T-cell (primary cell): ENCODE data around the gene SULT1E1. TPM values are rescaled to one million over a fixed set of nuclear protein-coding genes. Genes with fewer than 3 reads are reported as not detected.

Experiments used
- ATAC-seq, 4 experiments: fragments of 200-7000 bp in 3 of 4; fragments of 150-1000 bp in 1 of 4; cut with Tn5 transposase; replicated peaks in 1 of 4; 1 replicate in 3 of 4; 2 replicates in 1 of 4; pipeline ENCODE4 v1.10.0; 2021; ENCODE audit warnings: moderate library complexity in 3 of 4, mild to moderate bottlenecking in 2 of 4, moderate number of reproducible peaks in 1 of 4
- CTCF ChIA-PET, 2 donors: fragments of 300-600 bp; sonication (Branson Sonifier 250); formaldehyde crosslinking; loops; one replicate each; lab custom pipeline; 2022; ENCODE audit warnings: antibody characterized with exemption in 2 of 2; lab: Charles Lee
- POLR2A ChIA-PET, 2 donors: fragments of 300-600 bp; sonication (Branson Sonifier 250); formaldehyde crosslinking; loops; one replicate each; lab custom pipeline; 2022; ENCODE audit warnings: antibody characterized with exemption in 2 of 2; lab: Charles Lee
- DNase-seq, 35 experiments: peaks; one replicate each; pipeline versions ENCODE4 v3.0.0 to v3.0.0-alpha.2; 2013 to 2023
- H3K27ac ChIP-seq: one replicate; pipeline ENCODE4 v1.5.1; 2013; ENCODE audit warnings: low read length
- H3K27me3 ChIP-seq, 2 experiments: replicated peaks in 1 of 2; 1 replicate in 1 of 2; 2 replicates in 1 of 2; pipeline versions ENCODE4 v1.6.1 to v1.7.0; 2013; ENCODE audit warnings: low read length in 1 of 2, mixed read lengths in 1 of 2; ENCODE audit not compliant: control insufficient read depth in 2 of 2, insufficient read depth in 2 of 2; ENCODE audit errors: extremely low read depth in 1 of 2
- H3K36me3 ChIP-seq, 2 donors: 1 replicate in 1 of 2; 2 replicates in 1 of 2; pipeline versions ENCODE4 v1.6.1 to v1.7.0; 2013; ENCODE audit warnings: low read length in 1 of 2; ENCODE audit not compliant: control insufficient read depth in 2 of 2, insufficient read depth in 1 of 2; ENCODE audit errors: extremely low read depth in 1 of 2
- H3K4me1 ChIP-seq, 2 experiments: 1 replicate in 1 of 2; 2 replicates in 1 of 2; pipeline versions ENCODE4 v1.6.1 to v1.7.0; 2013; ENCODE audit warnings: low read length in 2 of 2, mixed read lengths in 1 of 2; ENCODE audit not compliant: insufficient read depth in 2 of 2, control insufficient read depth in 1 of 2; ENCODE audit errors: extremely low read depth in 1 of 2
- H3K4me3 ChIP-seq, 2 donors: 1 replicate in 1 of 2; 2 replicates in 1 of 2; pipeline versions ENCODE4 v1.5.1 to v1.7.0; 2013; ENCODE audit warnings: mild to moderate bottlenecking in 2 of 2, low read length in 1 of 2, moderate library complexity in 1 of 2; ENCODE audit not compliant: control insufficient read depth in 1 of 2; ENCODE audit errors: extremely low read depth in 1 of 2
- H3K9me3 ChIP-seq: 2 replicates; pipeline ENCODE4 v1.7.0; 2013
- H3K27ac Mint-ChIP-seq, 2 donors: one replicate each; pipeline ENCODE4 v1.8.0; 2020 to 2021; ENCODE audit warnings: mild to moderate bottlenecking in 2 of 2, mixed read lengths in 2 of 2
- H3K27me3 Mint-ChIP-seq, 2 donors: one replicate each; pipeline ENCODE4 v1.8.0; 2021 to 2022; ENCODE audit warnings: mixed read lengths in 2 of 2
- H3K36me3 Mint-ChIP-seq: one replicate; pipeline ENCODE4 v1.8.0; 2021; ENCODE audit warnings: mixed read lengths
- H3K4me1 Mint-ChIP-seq, 3 donors: one replicate each; pipeline ENCODE4 v1.8.0; 2020 to 2022; ENCODE audit warnings: mixed read lengths in 3 of 3, mild to moderate bottlenecking in 1 of 3
- H3K4me3 Mint-ChIP-seq, 3 donors: one replicate each; pipeline ENCODE4 v1.8.0; 2020 to 2022; ENCODE audit warnings: mild to moderate bottlenecking in 3 of 3, mixed read lengths in 3 of 3, moderate library complexity in 3 of 3
- H3K9me3 Mint-ChIP-seq, 3 donors: one replicate each; pipeline ENCODE4 v1.8.0; 2020 to 2022; ENCODE audit warnings: mixed read lengths in 3 of 3
- WGBS: methylation state at CpG from one replicate; pipeline ENCODE4 v1.1.5; 2013; ENCODE audit warnings: missing lambda C conversion rate; ENCODE audit not compliant: insufficient coverage; 5-methylcytosine and 5-hydroxymethylcytosine counted together
- total RNA-seq, 35 experiments: library from RNA in 6 of 35; stranded (reverse) in 6 of 35; fragments of 120-200 nt in 1 of 35; gene quantifications; one replicate each; pipeline versions ENCODE4 v1.2.1 to v1.2.4 and lab custom pipeline; 2013 to 2026

Gene SULT1E1
- total RNA-seq, 5 donors from 2014 or later (not counting 1 experiment from before 2014, with no cell fraction given), result not detected

- Mint-ChIP-seq H3K4me3 (no peak overlapping the region), H3K9me3 (peaks cover 0 to 7% (median 0%) of the 10 kb centered on the region in 3 donors), H3K27ac (no peak overlapping the region), H3K27me3 (no peaks in the 10 kb centered on the region), H3K36me3 (no peaks in the 10 kb centered on the region), H3K4me1 (no peaks in the 10 kb centered on the region)
- Histone ChIP-seq H3K4me1 (no peaks in the 10 kb centered on the region), H3K36me3 (no peaks in the 10 kb centered on the region), H3K27me3 (no peaks in the 10 kb centered on the region), H3K4me3 (no peak overlapping the region), H3K9me3 (no peaks in the 10 kb centered on the region), H3K27ac (no peak overlapping the region)
- DNase-seq, result no peak
- no CpG with 5 or more reads among the region's 2 CpGs for WGBS
- ChIA-PET CTCF (no interaction called here), POLR2A (no interaction called here)
- ATAC-seq, result no peak
Observed at GRCh38 chr4:69855822-69856221, 4.1 kb downstream of the SULT1E1 start.

GRCh38 chr4:69849969-69850368 is 10.0 kb downstream of the SULT1E1 start:
- WGBS, result no CpG with 5 or more reads among the region's 1 CpG
- H3K9me3 ChIP-seq, result no peaks in the 10 kb centered on the region
- CTCF ChIA-PET, result no interaction called here
- no peaks in the 10 kb centered on the region for H3K36me3 ChIP-seq
- no peak for DNase-seq
- Mint-ChIP-seq H3K36me3 (no peaks in the 10 kb centered on the region), H3K27ac (no peak overlapping the region), H3K4me1 (no peaks in the 10 kb centered on the region), H3K27me3 (no peaks in the 10 kb centered on the region), H3K9me3 (peaks cover 0 to 7% (median 0%) of the 10 kb centered on the region in 3 donors), H3K4me3 (no peak overlapping the region)
- H3K4me3 ChIP-seq, result no peak overlapping the region
- no peaks in the 10 kb centered on the region for H3K4me1 ChIP-seq
- H3K27me3 ChIP-seq, result no peaks in the 10 kb centered on the region
- ATAC-seq, result no peak
- POLR2A ChIA-PET, result no interaction called here
- H3K27ac ChIP-seq, result no peak overlapping the region

- WGBS, result no CpG with 5 or more reads among the region's 3 CpGs
- no peaks in the 10 kb centered on the region for H3K4me1 ChIP-seq
- H3K27ac ChIP-seq, result no peak overlapping the region
- H3K4me3 Mint-ChIP-seq, result no peak overlapping the region
- no peaks in the 10 kb centered on the region for H3K27me3 Mint-ChIP-seq
- no peaks in the 10 kb centered on the region for H3K4me1 Mint-ChIP-seq
- DNase-seq, result no peak
- no peaks in the 10 kb centered on the region for H3K36me3 ChIP-seq
- no peaks in the 10 kb centered on the region for H3K9me3 ChIP-seq
- ChIA-PET POLR2A (no interaction called here), CTCF (no interaction called here)
- H3K27me3 ChIP-seq, result no peaks in the 10 kb centered on the region
- H3K36me3 Mint-ChIP-seq, result no peaks in the 10 kb centered on the region
- peaks cover 0 to 7% (median 0%) of the 10 kb centered on the region in 3 donors for H3K9me3 Mint-ChIP-seq
- ATAC-seq, result no peak
- H3K27ac Mint-ChIP-seq, result no peak overlapping the region
- no peak overlapping the region for H3K4me3 ChIP-seq
Observed at GRCh38 chr4:69849297-69849696, 10.6 kb downstream of the SULT1E1 start.

- WGBS, result no CpG with 5 or more reads among the region's 1 CpG
- Mint-ChIP-seq H3K36me3 (no peaks in the 10 kb centered on the region), H3K4me1 (peaks cover 0 to 1% (median 0%) of the 10 kb centered on the region in 3 donors), H3K27me3 (no peaks in the 10 kb centered on the region), H3K27ac (no peak overlapping the region), H3K4me3 (no peak overlapping the region), H3K9me3 (peaks cover 0 to 7% (median 0%) of the 10 kb centered on the region in 3 donors)
- Histone ChIP-seq H3K27ac (no peak overlapping the region), H3K9me3 (no peaks in the 10 kb centered on the region), H3K27me3 (no peaks in the 10 kb centered on the region), H3K36me3 (no peaks in the 10 kb centered on the region), H3K4me3 (no peak overlapping the region), H3K4me1 (no peaks in the 10 kb centered on the region)
- ATAC-seq (no peak), DNase-seq (no peak)
- ChIA-PET CTCF (no interaction called here), POLR2A (no interaction called here)
Observed at GRCh38 chr4:69848028-69848427, 11.9 kb downstream of the SULT1E1 start.

GRCh38 chr4:69843932-69844331 is 16.0 kb downstream of the SULT1E1 start:
- H3K36me3 ChIP-seq, result no peaks in the 10 kb centered on the region
- ATAC-seq (no peak), DNase-seq (no peak)
- ChIA-PET POLR2A (no interaction called here), CTCF (interaction anchor here in 1 of 2 donors (0.7 kb wide), 1 partner anchor 21 kb away, joined by 3 read pairs; no protein-coding TSS in a partner anchor)
- no peaks in the 10 kb centered on the region for H3K4me1 ChIP-seq
- no CpG with 5 or more reads among the region's 4 CpGs for WGBS
- peaks cover 0 to 1% (median 0%) of the 10 kb centered on the region in 3 donors for H3K4me1 Mint-ChIP-seq
- H3K36me3 Mint-ChIP-seq, result no peaks in the 10 kb centered on the region
- no peaks in the 10 kb centered on the region for H3K27me3 Mint-ChIP-seq
- H3K9me3 ChIP-seq, result no peaks in the 10 kb centered on the region
- H3K27ac Mint-ChIP-seq, result no peak overlapping the region
- no peak overlapping the region for H3K4me3 Mint-ChIP-seq
- H3K4me3 ChIP-seq, result no peak overlapping the region
- H3K27ac ChIP-seq, result no peak overlapping the region
- no peaks in the 10 kb centered on the region for H3K9me3 Mint-ChIP-seq
- no peaks in the 10 kb centered on the region for H3K27me3 ChIP-seq

GRCh38 chr4:69843301-69843700 is 16.6 kb downstream of the SULT1E1 start:
- H3K4me3 ChIP-seq, result no peak overlapping the region
- Mint-ChIP-seq H3K9me3 (no peaks in the 10 kb centered on the region), H3K27ac (no peak overlapping the region), H3K4me3 (no peak overlapping the region), H3K36me3 (no peaks in the 10 kb centered on the region), H3K4me1 (peaks cover 0 to 1% (median 0%) of the 10 kb centered on the region in 3 donors), H3K27me3 (no peaks in the 10 kb centered on the region)
- ATAC-seq, result no peak
- POLR2A ChIA-PET, result no interaction called here
- H3K4me1 ChIP-seq, result no peaks in the 10 kb centered on the region
- no peak overlapping the region for H3K27ac ChIP-seq
- no peaks in the 10 kb centered on the region for H3K27me3 ChIP-seq
- H3K9me3 ChIP-seq, result no peaks in the 10 kb centered on the region
- no peaks in the 10 kb centered on the region for H3K36me3 ChIP-seq
- CTCF ChIA-PET, result no interaction called here
- no peak for DNase-seq
- no CpG with 5 or more reads among the region's 1 CpG for WGBS

GRCh38 chr4:69838977-69839376 is 21.0 kb downstream of the SULT1E1 start:
- DNase-seq, result no peak
- no peak overlapping the region for H3K4me3 Mint-ChIP-seq
- CTCF ChIA-PET, result interaction anchor here in 1 of 2 donors (1.1 kb wide), 1 partner anchor 15 kb away, joined by 3 read pairs; no protein-coding TSS in a partner anchor
- no peaks in the 10 kb centered on the region for H3K9me3 Mint-ChIP-seq
- H3K4me1 Mint-ChIP-seq, result peaks cover 0 to 4% (median 4%) of the 10 kb centered on the region in 3 donors
- no peaks in the 10 kb centered on the region for H3K36me3 Mint-ChIP-seq
- Histone ChIP-seq H3K27ac (no peak overlapping the region), H3K9me3 (no peaks in the 10 kb centered on the region), H3K27me3 (no peaks in the 10 kb centered on the region), H3K4me3 (no peak overlapping the region), H3K36me3 (no peaks in the 10 kb centered on the region), H3K4me1 (no peaks in the 10 kb centered on the region)
- POLR2A ChIA-PET, result interaction anchor here in 1 of 2 donors (0.6 kb wide), 1 partner anchor 18 kb away, joined by 16 read pairs; no protein-coding TSS in a partner anchor
- no peak for ATAC-seq
- no peaks in the 10 kb centered on the region for H3K27me3 Mint-ChIP-seq
- H3K27ac Mint-ChIP-seq, result no peak overlapping the region
- WGBS, result no CpG with 5 or more reads among the region's 2 CpGs
